BLaER1 treated with 17β-estradiol and CSF1 and Interleukin-3, amounts not matched to agents 10 nM and 100 nM (cell line): ENCODE results near the gene ATP5PO.

ENCODE experiments used
- H3K27ac ChIP-seq, 11 experiments: shearing (Covaris generic); formaldehyde crosslinking; 2 replicates each; pipeline ENCODE4 v1.8.1; 2022
- H3K27me3 ChIP-seq, 11 experiments: shearing (Covaris generic); formaldehyde crosslinking; 2 replicates each; pipeline ENCODE4 v1.8.1; 2022
- H3K36me3 ChIP-seq, 11 experiments: shearing (Covaris generic); formaldehyde crosslinking; 2 replicates each; pipeline ENCODE4 v1.8.1; 2022
- H3K4me1 ChIP-seq, 10 experiments: shearing (Covaris generic); formaldehyde crosslinking; 2 replicates each; pipeline ENCODE4 v1.8.1; 2022
- H3K4me2 ChIP-seq, 11 experiments: shearing (Covaris generic); formaldehyde crosslinking; 2 replicates each; pipeline ENCODE4 v1.8.1; 2022
- H3K4me3 ChIP-seq, 10 experiments: shearing (Covaris generic); formaldehyde crosslinking; 2 replicates each; pipeline ENCODE4 v1.8.1; 2022
- H3K9ac ChIP-seq, 11 experiments: shearing (Covaris generic); formaldehyde crosslinking; 2 replicates each; pipeline ENCODE4 v1.8.1; 2022
- H3K9me3 ChIP-seq, 11 experiments: shearing (Covaris generic); formaldehyde crosslinking; replicated peaks in 1 of 11; 2 replicates each; pipeline ENCODE4 v1.8.1; 2022
- H4K20me1 ChIP-seq, 11 experiments: shearing (Covaris generic); formaldehyde crosslinking; 2 replicates each; pipeline ENCODE4 v1.8.1; 2022
- Cebpa-rat ChIP-seq, 11 experiments: shearing (Covaris generic); IDR thresholded peaks; 2 replicates each; pipeline ENCODE4 v1.8.1; 2022

The ATP5PO gene

GRCh38 chr21:33897739-33898138, 17.9 kb downstream of the ATP5PO start:
- H3K27me3 ChIP-seq: no peaks in the 10 kb centered on the region
- H3K27ac ChIP-seq: no peak overlapping the region
- H3K4me2 ChIP-seq: no peak overlapping the region
- H3K9ac ChIP-seq: no peak overlapping the region
- no peak overlapping the region for H3K4me3 ChIP-seq
- H3K36me3 ChIP-seq: peaks cover 19 to 40% (median 35%) of the 10 kb centered on the region in 11 experiments
- peaks cover 0 to 6% (median 0%) of the 10 kb centered on the region in 11 experiments; a peak in 1 of 22 replicates for H4K20me1 ChIP-seq
- H3K9me3 ChIP-seq: no peaks in the 10 kb centered on the region
- no peak for TF ChIP-seq Cebpa-rat (IDR thresholded peaks at IDR 0.05)
- H3K4me1 ChIP-seq: peaks cover 0 to 80% (median 16%) of the 10 kb centered on the region in 10 experiments; a peak in 16 of 20 replicates

- Histone ChIP-seq H3K4me3 (no peak overlapping the region), H3K4me2 (peak overlapping the region in 3 of 11 experiments; percentile 13 to 22 (median 20); a peak in 2 of 22 replicates), H3K36me3 (peaks cover 12 to 34% (median 28%) of the 10 kb centered on the region in 11 experiments), H3K9me3 (no peaks in the 10 kb centered on the region), H3K27ac (no peak overlapping the region), H3K27me3 (no peaks in the 10 kb centered on the region), H3K4me1 (peaks cover 0 to 79% (median 16%) of the 10 kb centered on the region in 10 experiments; a peak in 16 of 20 replicates), H3K9ac (no peak overlapping the region), H4K20me1 (peaks cover 0 to 2% (median 0%) of the 10 kb centered on the region in 11 experiments; a peak in 1 of 22 replicates)
- TF ChIP-seq Cebpa-rat (IDR thresholded peaks at IDR 0.05): no peak
These were observed 18.5 kb downstream of the ATP5PO start for GRCh38 chr21:33897098-33897497.

GRCh38 chr21:33896691-33897090, 18.9 kb downstream of the ATP5PO start:
- TF ChIP-seq Cebpa-rat (IDR thresholded peaks at IDR 0.05): no peak
- H3K4me2 ChIP-seq: peak overlapping the region in 5 of 11 experiments; percentile 9 to 22 (median 17); a peak in 4 of 22 replicates
- peaks cover 0 to 75% (median 16%) of the 10 kb centered on the region in 10 experiments; a peak in 16 of 20 replicates for H3K4me1 ChIP-seq
- no peak overlapping the region for H3K4me3 ChIP-seq
- H4K20me1 ChIP-seq: no peaks in the 10 kb centered on the region; a peak in 1 of 22 replicates
- no peaks in the 10 kb centered on the region for H3K9me3 ChIP-seq
- H3K9ac ChIP-seq: no peak overlapping the region
- H3K27ac ChIP-seq: no peak overlapping the region
- peaks cover 8 to 30% (median 24%) of the 10 kb centered on the region in 11 experiments; a peak in 21 of 22 replicates for H3K36me3 ChIP-seq
- H3K27me3 ChIP-seq: no peaks in the 10 kb centered on the region

DNA sequence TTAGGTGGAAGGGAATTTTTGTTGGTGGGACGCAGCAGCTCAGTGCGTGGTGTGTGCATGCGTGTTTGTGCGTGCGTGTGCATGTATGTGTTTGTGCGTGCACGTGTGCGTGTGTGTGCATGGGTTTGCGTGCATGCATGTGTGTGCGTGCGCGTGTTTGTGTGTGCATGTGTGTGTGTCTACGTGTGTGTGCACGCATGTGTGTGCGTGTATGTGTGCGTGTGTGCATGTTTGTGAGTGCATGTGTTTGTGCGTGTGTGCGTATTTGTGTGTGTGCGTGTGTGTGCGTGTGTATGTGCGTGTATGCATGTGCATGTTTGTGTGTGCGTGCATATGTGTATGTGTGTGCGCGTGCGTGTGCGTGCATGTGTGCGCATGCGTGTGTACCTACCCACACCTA, 20.2 kb downstream of the ATP5PO start:
- no peak overlapping the region for H3K27ac ChIP-seq
- no peak overlapping the region; a peak in 1 of 22 replicates for H3K9ac ChIP-seq
- peaks cover 0 to 63% (median 14%) of the 10 kb centered on the region in 10 experiments; a peak in 16 of 20 replicates for H3K4me1 ChIP-seq
- no peak for TF ChIP-seq Cebpa-rat (IDR thresholded peaks at IDR 0.05)
- H3K27me3 ChIP-seq: no peaks in the 10 kb centered on the region
- H4K20me1 ChIP-seq: no peaks in the 10 kb centered on the region; a peak in 1 of 22 replicates
- no peaks in the 10 kb centered on the region for H3K9me3 ChIP-seq
- H3K36me3 ChIP-seq: peaks cover 0 to 16% (median 11%) of the 10 kb centered on the region in 11 experiments; a peak in 15 of 22 replicates
- no peak overlapping the region for H3K4me3 ChIP-seq
- peak overlapping the region; percentile 38 to 94 (median 65) for H3K4me2 ChIP-seq

GRCh38 chr21:33894736-33895288, 20.8 kb downstream of the ATP5PO start:
- peak overlapping the region in 1 of 10 experiments; percentile 7; a peak in 2 of 20 replicates for H3K4me3 ChIP-seq
- H3K36me3 ChIP-seq: peaks cover 0 to 11% (median 6%) of the 10 kb centered on the region in 11 experiments; a peak in 9 of 22 replicates
- peak overlapping the region; percentile 38 to 94 (median 65) for H3K4me2 ChIP-seq
- TF ChIP-seq Cebpa-rat (IDR thresholded peaks at IDR 0.05): no peak
- H3K9me3 ChIP-seq: no peaks in the 10 kb centered on the region
- H3K9ac ChIP-seq: peak overlapping the region in 2 of 11 experiments; percentile 1 to 53; a peak in 3 of 22 replicates
- H4K20me1 ChIP-seq: no peaks in the 10 kb centered on the region; a peak in 1 of 22 replicates
- H3K4me1 ChIP-seq: peaks cover 0 to 58% (median 14%) of the 10 kb centered on the region in 10 experiments; a peak in 16 of 20 replicates
- no peaks in the 10 kb centered on the region for H3K27me3 ChIP-seq
- H3K27ac ChIP-seq: no peak overlapping the region

- Histone ChIP-seq H3K9ac (no peak overlapping the region), H3K27ac (no peak overlapping the region), H3K9me3 (no peaks in the 10 kb centered on the region), H3K36me3 (peaks cover 0 to 2% (median under 1%) of the 10 kb centered on the region in 11 experiments; a peak in 4 of 22 replicates), H3K4me1 (peaks cover 0 to 49% (median 14%) of the 10 kb centered on the region in 10 experiments; a peak in 16 of 20 replicates), H3K4me2 (peak overlapping the region in 3 of 11 experiments; percentile 1 to 94 (median 87); a peak in 6 of 22 replicates), H4K20me1 (no peaks in the 10 kb centered on the region; a peak in 1 of 22 replicates), H3K27me3 (no peaks in the 10 kb centered on the region), H3K4me3 (no peak overlapping the region)
- TF ChIP-seq Cebpa-rat (IDR thresholded peaks at IDR 0.05): no peak
These were observed 21.7 kb downstream of the ATP5PO start for GRCh38 chr21:33893917-33894316.

GRCh38 chr21:33892853-33893252, 22.8 kb downstream of the ATP5PO start:
- H3K36me3 ChIP-seq: no peaks in the 10 kb centered on the region
- TF ChIP-seq Cebpa-rat (IDR thresholded peaks at IDR 0.05): no peak
- H3K27ac ChIP-seq: no peak overlapping the region
- no peak overlapping the region for H3K9ac ChIP-seq
- peaks cover 0 to 45% (median 14%) of the 10 kb centered on the region in 10 experiments; a peak in 16 of 20 replicates for H3K4me1 ChIP-seq
- H3K4me3 ChIP-seq: no peak overlapping the region
- no peaks in the 10 kb centered on the region for H3K27me3 ChIP-seq
- H4K20me1 ChIP-seq: no peaks in the 10 kb centered on the region; a peak in 1 of 22 replicates
- H3K4me2 ChIP-seq: no peak overlapping the region
- H3K9me3 ChIP-seq: no peaks in the 10 kb centered on the region

- TF ChIP-seq Cebpa-rat (IDR thresholded peaks at IDR 0.05): no peak
- Histone ChIP-seq H4K20me1 (no peaks in the 10 kb centered on the region), H3K9me3 (no peaks in the 10 kb centered on the region), H3K4me1 (peaks cover 0 to 24% (median 9%) of the 10 kb centered on the region in 10 experiments; a peak in 16 of 20 replicates), H3K27me3 (no peaks in the 10 kb centered on the region), H3K4me3 (no peak overlapping the region), H3K36me3 (no peaks in the 10 kb centered on the region), H3K4me2 (no peak overlapping the region), H3K27ac (no peak overlapping the region), H3K9ac (no peak overlapping the region)
These were observed 25.4 kb downstream of the ATP5PO start for GRCh38 chr21:33890187-33890586.

DNA sequence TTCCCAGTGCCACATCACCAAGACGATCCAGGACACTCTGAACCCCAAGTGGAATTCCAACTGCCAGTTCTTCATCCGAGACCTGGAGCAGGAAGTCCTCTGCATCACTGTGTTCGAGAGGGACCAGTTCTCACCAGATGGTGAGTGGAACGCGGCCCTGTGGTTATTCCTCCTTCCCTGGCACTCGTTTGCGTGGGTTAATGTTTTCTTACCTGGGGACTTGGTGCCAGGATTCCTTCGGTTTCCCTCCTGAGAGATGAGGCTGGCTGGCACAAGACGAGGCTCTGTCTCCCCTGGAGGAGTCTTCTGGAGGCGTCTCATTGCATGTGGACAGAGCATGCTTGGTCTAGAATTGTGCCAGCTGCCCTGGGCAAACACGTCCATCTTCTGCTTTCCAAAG, 29.3 kb downstream of the ATP5PO start:
- Histone ChIP-seq H4K20me1 (no peaks in the 10 kb centered on the region), H3K9ac (no peak overlapping the region), H3K4me2 (no peak overlapping the region), H3K27me3 (no peaks in the 10 kb centered on the region), H3K36me3 (no peaks in the 10 kb centered on the region), H3K9me3 (no peaks in the 10 kb centered on the region), H3K4me1 (peaks cover 0 to 4% (median 0%) of the 10 kb centered on the region in 10 experiments; a peak in 1 of 20 replicates), H3K4me3 (no peak overlapping the region), H3K27ac (no peak overlapping the region)
- TF ChIP-seq Cebpa-rat (IDR thresholded peaks at IDR 0.05): no peak
